RWPE2 (cell line): ENCODE results near the gene OR10A2.

Experiments
- ATAC-seq: fragments of 200-7000 bp; cut with Tn5 transposase; 3 replicates; pipeline ENCODE4 v1.9.1; 2021; ENCODE audit warnings: low read depth
- DNase-seq: peaks from one replicate; pipeline ENCODE4 v3.0.0-alpha.2; 2020; ENCODE audit warnings: low spot score
- H3K27ac ChIP-seq: fragments of 450-650 bp; 2 replicates; pipeline ENCODE4 v1.5.1; 2017; ENCODE audit warnings: mild to moderate bottlenecking; ENCODE audit not compliant: poor library complexity, severe bottlenecking
- H3K27me3 ChIP-seq: fragments of 250-450 bp; sonication (Bioruptor Pico); 2 replicates; pipeline ENCODE4 v1.5.1; 2021; ENCODE audit warnings: mild to moderate bottlenecking, moderate library complexity; ENCODE audit not compliant: insufficient read depth, poor library complexity, severe bottlenecking
- H3K36me3 ChIP-seq: fragments of 250-450 bp; sonication (Bioruptor Pico); 2 replicates; pipeline ENCODE4 v1.5.1; 2020; ENCODE audit warnings: low read depth, mild to moderate bottlenecking, moderate library complexity
- H3K4me1 ChIP-seq: fragments of 250-450 bp; sonication (Bioruptor Pico); 2 replicates; pipeline ENCODE4 v1.5.1; 2021; ENCODE audit warnings: mild to moderate bottlenecking, moderate library complexity; ENCODE audit not compliant: insufficient read depth, poor library complexity, severe bottlenecking
- H3K4me3 ChIP-seq: fragments of 250-450 bp; sonication (Bioruptor Pico); 2 replicates; pipeline ENCODE4 v1.5.1; 2021; ENCODE audit warnings: mild to moderate bottlenecking, moderate library complexity; ENCODE audit not compliant: severe bottlenecking
- H3K9me3 ChIP-seq: fragments of 250-450 bp; sonication (Bioruptor Pico); 2 replicates; pipeline ENCODE4 v1.5.1; 2021; ENCODE audit warnings: mild to moderate bottlenecking, moderate library complexity; ENCODE audit not compliant: severe bottlenecking
- CTCF ChIP-seq: fragments of 450-650 bp; IDR thresholded peaks from one replicate; pipeline ENCODE4 v1.5.1; 2017; ENCODE audit warnings: mild to moderate bottlenecking, moderate library complexity; ENCODE audit not compliant: poor library complexity, severe bottlenecking

Gene OR10A2

GRCh38 chr11:6920702-6921101 is 57.8 kb downstream of the OR10A2 start, which contains the start of gene OR2D3:
Gene OR2D3 (plus strand): TSS chr11:6921002. CDS start chr11:6921002, 0 bp downstream.
- Histone ChIP-seq H3K27me3 (no peaks in the 10 kb centered on the region), H3K36me3 (no peaks in the 10 kb centered on the region), H3K27ac (no peak within 1 kb of the TSS), H3K4me1 (no peaks in the 10 kb centered on the region), H3K4me3 (no peak within 1 kb of the TSS), H3K9me3 (no peaks in the 10 kb centered on the region)
- no peak for DNase-seq
- ATAC-seq = no peak
- TF ChIP-seq CTCF = no peak
